GM19023 (cell line): ENCODE results near the gene INO80B.

Source experiments
- ATAC-seq: cut with Tn5 transposase; IDR thresholded peaks from one replicate; pipeline ENCODE4 v1.9.1; 2021; ENCODE audit warnings: mild to moderate bottlenecking, moderate library complexity; ENCODE audit not compliant: unreplicated experiment

Gene INO80B

DNA sequence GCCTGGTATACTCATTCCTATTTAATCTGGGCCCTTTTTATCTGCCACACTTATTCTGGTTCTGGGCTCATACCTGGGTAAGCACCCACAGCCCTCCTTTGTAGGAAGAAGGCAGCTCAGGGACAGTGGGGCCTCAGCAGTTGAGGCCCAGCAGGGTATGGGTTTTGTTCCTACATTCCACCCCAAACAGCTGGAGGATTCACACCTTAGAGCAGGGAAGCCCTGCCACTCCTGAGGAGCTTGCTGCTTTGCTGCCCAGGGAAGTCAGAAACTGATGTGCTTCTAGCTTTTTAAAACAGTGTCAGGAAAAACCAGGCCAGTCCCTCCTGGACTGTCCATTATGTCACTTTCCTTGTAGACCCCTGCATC, 45.7 kb downstream of the INO80B start:
- ATAC-seq, result no peak

- ATAC-seq, result no peak
Observed at GRCh38 chr2:74501335-74502071, 46.6 kb downstream of the INO80B start.

DNA sequence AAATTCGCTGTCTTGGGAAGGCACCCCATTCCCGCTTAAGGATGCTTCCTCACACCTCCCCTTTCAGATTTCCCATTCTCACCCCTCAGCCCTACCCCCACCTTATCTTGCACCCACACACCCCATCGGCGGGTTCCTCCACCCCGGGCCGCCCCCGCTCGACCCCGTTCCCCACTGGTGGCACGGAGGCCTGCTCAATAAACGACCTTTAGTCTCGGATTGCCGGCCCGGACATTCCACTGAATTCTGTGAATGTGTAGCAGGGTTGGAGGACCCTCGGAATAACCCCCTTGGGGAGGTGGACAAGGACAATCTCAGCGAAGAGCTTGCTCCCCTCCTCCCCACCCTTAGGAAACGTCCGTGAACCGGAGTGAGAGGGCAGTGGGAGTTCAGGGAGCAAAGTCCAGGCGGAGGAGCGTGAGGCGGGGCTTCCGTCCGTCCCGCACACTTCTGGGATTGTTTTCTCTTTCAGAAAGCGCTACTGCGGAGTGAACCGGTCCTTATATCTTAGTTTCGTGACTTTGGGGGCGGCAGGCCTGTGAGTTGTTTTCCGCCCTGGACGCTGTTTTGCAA, 47.3 kb downstream of the INO80B start:
- no peak for ATAC-seq

DNA sequence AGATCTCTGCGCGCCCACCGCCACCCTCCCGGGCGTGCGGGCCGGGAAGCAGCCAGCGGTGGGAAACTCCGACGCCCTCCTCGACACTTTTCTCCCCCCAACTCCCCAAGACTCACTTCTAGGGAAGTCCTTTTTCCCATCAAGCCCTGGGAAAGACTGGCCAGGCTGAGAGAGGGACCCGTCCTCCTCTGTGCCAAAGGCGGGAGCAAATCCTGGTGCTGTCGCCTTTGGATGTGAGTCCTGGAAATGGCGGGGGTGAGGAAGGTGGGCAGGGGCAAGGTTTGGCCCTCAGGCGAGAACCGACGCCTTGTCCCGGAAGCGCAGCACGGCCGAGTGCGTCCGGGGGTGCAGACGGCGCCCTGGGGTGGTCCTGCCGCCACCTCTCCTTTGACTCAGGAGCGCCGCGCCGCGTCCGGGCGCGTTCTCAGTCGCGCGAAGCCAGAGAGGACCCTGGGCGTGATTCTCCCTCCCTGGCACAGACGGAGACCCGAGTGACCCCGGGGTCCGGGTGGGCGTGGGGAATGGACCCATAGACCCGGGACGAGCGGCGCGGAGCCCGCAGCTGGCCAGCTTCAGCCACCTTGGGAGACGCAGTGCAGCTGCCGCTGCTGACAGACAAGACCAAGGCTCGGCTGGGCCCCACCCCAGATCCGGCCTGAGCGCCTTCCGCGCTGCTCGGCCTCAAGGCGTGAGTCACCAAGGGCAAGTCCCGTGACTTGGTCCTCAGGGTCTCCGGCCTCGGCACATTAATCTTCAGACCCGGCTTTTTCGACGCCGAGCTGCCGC, 48.0 kb downstream of the INO80B start:
- peak; percentile 35 for ATAC-seq

- no peak for ATAC-seq
Observed at GRCh38 chr2:74503506-74504475, 48.9 kb downstream of the INO80B start.

- ATAC-seq, result no peak
Observed at GRCh38 chr2:74504591-74504990, 49.7 kb downstream of the INO80B start.

DNA sequence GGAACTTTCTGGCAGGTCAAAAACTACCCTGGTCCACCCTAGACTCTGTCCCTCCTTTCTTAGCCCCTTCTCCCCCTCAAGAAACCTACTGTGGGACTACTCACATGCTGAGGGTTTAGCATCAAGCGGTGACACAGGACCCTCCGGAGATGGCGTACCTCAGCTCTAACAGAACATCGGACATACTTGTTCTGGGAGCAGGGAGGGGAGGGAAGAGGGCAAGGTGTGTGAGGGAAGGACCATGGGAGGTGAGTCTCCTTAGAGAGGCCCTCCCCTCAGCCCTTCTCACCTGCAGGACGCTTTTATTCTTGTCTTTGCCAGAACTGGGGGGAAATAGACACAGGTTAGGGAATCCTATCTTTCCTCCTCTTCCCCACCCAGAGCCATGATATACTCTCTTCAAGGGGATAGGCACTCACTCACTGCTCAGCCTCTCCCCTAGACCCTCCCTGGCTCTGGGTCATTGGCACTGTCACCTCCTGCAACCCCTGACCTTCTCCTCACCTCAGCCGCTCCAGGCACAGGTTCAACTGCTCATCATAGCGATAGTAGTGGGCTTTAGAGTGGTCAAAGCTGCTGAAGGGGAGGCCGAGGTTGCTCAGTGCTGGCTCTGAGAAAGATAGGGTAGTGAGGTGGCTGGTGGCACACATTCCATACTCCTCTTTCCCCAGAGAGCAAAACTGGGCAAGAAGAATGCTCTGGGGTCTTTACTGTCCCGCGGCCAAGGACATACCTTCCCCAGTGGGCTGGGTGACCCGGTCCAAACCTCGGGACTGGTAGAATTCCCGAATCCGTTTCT, 50.8 kb downstream of the INO80B start:
- ATAC-seq, result no peak

GRCh38 chr2:74507145-74507925, 52.4 kb downstream of the INO80B start, which contains the start of gene PCGF1:
TSS of gene PCGF1 (minus strand) at chr2:74507695. CDS start at chr2:74507668, 27 bp downstream.
- ATAC-seq, result peak; percentile 90
